IMR-90 (cell line): ENCODE measurements around the gene HAND1. TPM values are rescaled to one million over a fixed set of nuclear protein-coding genes. Genes with fewer than 3 reads are reported as not detected.

Experiments
- ATAC-seq: fragments of 200-7000 bp; cut with Tn5 transposase; 2 replicates; pipeline ENCODE4 v1.9.1; 2020; ENCODE audit warnings: low read depth, mild to moderate bottlenecking, moderate library complexity
- BruUV-seq: library from RNA; stranded (reverse); fragments of 400-500 nt; replicated peaks from 2 replicates; lab custom pipeline; 2021; lab: Mats Ljungman, UMichigan
- CTCF ChIA-PET: fragments of 300-600 bp; formaldehyde crosslinking; extraction: SDS; loops from one replicate; lab custom pipeline; 2021; ENCODE audit warnings: antibody characterized with exemption; lab: Yijun Ruan, JAX
- POLR2A ChIA-PET: fragments of 300-600 bp; sonication (Branson Sonifier 250); formaldehyde crosslinking; loops from one replicate; lab custom pipeline; 2022; ENCODE audit warnings: antibody characterized with exemption; ENCODE audit not compliant: unreplicated experiment; lab: Charles Lee
- DNase-seq: peaks from one replicate; pipeline ENCODE4 v3.0.0; 2013
- H2AFZ ChIP-seq: replicated peaks from 2 replicates; pipeline ENCODE3; 2013; ENCODE audit warnings: low read length, mild to moderate bottlenecking; ENCODE audit not compliant: poor library complexity
- H2AK5ac ChIP-seq: 2 replicates; pipeline ENCODE4 v1.6.1; 2013; ENCODE audit warnings: low read depth, low read length, inconsistent platforms
- H2AK9ac ChIP-seq: replicated peaks from 2 replicates; pipeline ENCODE3; 2013; ENCODE audit warnings: mild to moderate bottlenecking, low read depth, low read length, moderate library complexity; ENCODE audit not compliant: poor library complexity
- H2BK120ac ChIP-seq: 2 replicates; pipeline ENCODE4 v1.6.1; 2013; ENCODE audit warnings: low read depth, low read length, inconsistent platforms
- H2BK15ac ChIP-seq: 3 replicates; pipeline ENCODE4 v1.6.1; 2013; ENCODE audit warnings: low read depth, low read length, inconsistent platforms
- H2BK20ac ChIP-seq: 2 replicates; pipeline ENCODE4 v1.6.1; 2013; ENCODE audit warnings: low read depth, mild to moderate bottlenecking, inconsistent platforms, low read length, moderate library complexity
- H2BK5ac ChIP-seq: 2 replicates; pipeline ENCODE4 v1.6.1; 2013; ENCODE audit warnings: mild to moderate bottlenecking, low read depth, low read length, inconsistent platforms; ENCODE audit not compliant: poor library complexity, severe bottlenecking
- H3K14ac ChIP-seq: replicated peaks from 2 replicates; pipeline ENCODE4 v1.6.1; 2013; ENCODE audit warnings: low read depth, low read length, inconsistent platforms
- H3K18ac ChIP-seq: 2 replicates; pipeline ENCODE4 v1.6.1; 2013; ENCODE audit warnings: low read depth, low read length, control low read depth
- H3K23ac ChIP-seq: 2 replicates; pipeline ENCODE4 v1.6.1; 2013; ENCODE audit warnings: low read depth, low read length, inconsistent platforms
- H3K27ac ChIP-seq: 2 replicates; pipeline ENCODE4 v1.5.1; 2013; ENCODE audit warnings: mild to moderate bottlenecking, control low read depth, low read length; ENCODE audit not compliant: insufficient read depth
- H3K27me3 ChIP-seq: 2 replicates; pipeline ENCODE4 v1.6.1; 2013; ENCODE audit warnings: low read length; ENCODE audit not compliant: control insufficient read depth, insufficient read depth
- H3K36me3 ChIP-seq: 2 replicates; pipeline ENCODE4 v1.6.1; 2013; ENCODE audit warnings: low read length, mixed read lengths; ENCODE audit not compliant: control insufficient read depth, insufficient read depth
- H3K4ac ChIP-seq: 2 replicates; pipeline ENCODE4 v1.6.1; 2013; ENCODE audit warnings: low read depth, low read length, inconsistent platforms
- H3K4me1 ChIP-seq: 2 replicates; pipeline ENCODE4 v1.6.1; 2013; ENCODE audit warnings: low read length, mixed read lengths; ENCODE audit not compliant: control insufficient read depth, insufficient read depth
- H3K4me2 ChIP-seq: 2 replicates; pipeline ENCODE4 v1.6.1; 2013; ENCODE audit warnings: low read depth, mild to moderate bottlenecking, control low read depth, low read length, moderate library complexity
- H3K4me3 ChIP-seq: 2 replicates; pipeline ENCODE4 v1.5.1; 2013; ENCODE audit warnings: low read depth, mild to moderate bottlenecking, control low read depth, low read length, moderate library complexity; ENCODE audit not compliant: insufficient read depth
- H3K56ac ChIP-seq: 2 replicates; pipeline ENCODE4 v1.6.1; 2013; ENCODE audit warnings: low read length, inconsistent platforms; ENCODE audit not compliant: insufficient read depth; ENCODE audit errors: extremely low read depth
- H3K79me1 ChIP-seq, 2 experiments: 2 replicates each; pipeline ENCODE4 v1.6.1; 2013; ENCODE audit warnings: low read length in 2 of 2, inconsistent platforms in 1 of 2, low read depth in 1 of 2
- H3K9ac ChIP-seq: 2 replicates; pipeline ENCODE4 v1.6.1; 2013; ENCODE audit warnings: low read depth, low read length, control low read depth
- H3K9me1 ChIP-seq: 2 replicates; pipeline ENCODE4 v1.6.1; 2013; ENCODE audit warnings: low read length, inconsistent platforms; ENCODE audit not compliant: insufficient read depth
- H3K9me3 ChIP-seq: 2 replicates; pipeline ENCODE4 v1.6.1; 2013; ENCODE audit warnings: low read length; ENCODE audit not compliant: control insufficient read depth, insufficient read depth
- H4K20me1 ChIP-seq: 2 replicates; pipeline ENCODE4 v1.6.1; 2013; ENCODE audit warnings: low read length, inconsistent platforms; ENCODE audit not compliant: insufficient read depth
- H4K5ac ChIP-seq: 2 replicates; pipeline ENCODE4 v1.6.1; 2013; ENCODE audit warnings: mild to moderate bottlenecking, low read depth, low read length, control low read depth
- H4K8ac ChIP-seq, 2 experiments: 2 replicates each; pipeline ENCODE4 v1.6.1; 2013; ENCODE audit warnings: low read depth in 2 of 2, low read length in 2 of 2, control low read depth in 1 of 2, inconsistent platforms in 1 of 2
- H4K91ac ChIP-seq: 2 replicates; pipeline ENCODE4 v1.6.1; 2013; ENCODE audit warnings: low read depth, low read length, inconsistent platforms; ENCODE audit not compliant: insufficient read depth
- CHD1 ChIP-seq: IDR thresholded peaks from 2 replicates; pipeline ENCODE4 v1.6.1; 2012; ENCODE audit warnings: low read depth, low read length, improper control_type of control experiment
- FOS ChIP-seq: fragments of 150-350 bp; IDR thresholded peaks from 2 replicates; pipeline ENCODE4 v1.6.1; 2016; ENCODE audit warnings: low read depth, low read length
- MAFK ChIP-seq: IDR thresholded peaks from 2 replicates; pipeline ENCODE4 v1.6.1; 2012; ENCODE audit warnings: low read depth, low read length, improper control_type of control experiment
- MAZ ChIP-seq: IDR thresholded peaks from 2 replicates; pipeline ENCODE4 v1.6.1; 2012; ENCODE audit warnings: low read depth, mild to moderate bottlenecking, low read length, improper control_type of control experiment, moderate library complexity, borderline replicate concordance
- RAD21 ChIP-seq: IDR thresholded peaks from 2 replicates; pipeline ENCODE4 v1.6.1; 2012; ENCODE audit warnings: low read length, improper control_type of control experiment
- SMC3 ChIP-seq: fragments of 150-350 bp; IDR thresholded peaks from 2 replicates; pipeline ENCODE4 v1.6.1; 2016; ENCODE audit warnings: low read depth, mild to moderate bottlenecking, antibody characterized with exemption, low read length, moderate library complexity
- WGBS, 2 experiments: methylation state at CpG; one replicate each; pipeline versions ENCODE4 v1.1.5 to v1.1.7; 2013; ENCODE audit warnings: missing lambda C conversion rate in 2 of 2; ENCODE audit not compliant: insufficient read length in 1 of 2; ENCODE audit errors: extremely low coverage in 2 of 2; 5-methylcytosine and 5-hydroxymethylcytosine counted together
- dilution Hi-C: fragments of 300-500 bp; cut with HindIII; formaldehyde crosslinking; loops from one replicate; pipeline ENCODE4 v1.14.3; 2018; ENCODE audit warnings: low sequenced_read_pairs; ENCODE audit not compliant: unreplicated experiment
- in situ Hi-C: fragments of 300-500 bp; cut with MboI; formaldehyde crosslinking; loops from 3 replicates; pipeline ENCODE4 v1.14.3; 2019; ENCODE audit warnings: low sequenced_read_pairs, inconsistent platforms, mixed read lengths
- intact Hi-C: fragments of 100-400 bp; cut with micrococcal nuclease; formaldehyde crosslinking; loops from 2 replicates; pipeline ENCODE4 v1.10.0; 2022
- polyA plus RNA-seq, 3 experiments: library from polyadenylated mRNA; depleted of rRNA; stranded (reverse); fragments of >200 nt; gene quantifications; 2 replicates each; pipeline ENCODE4 v1.2.3, GENCODE V29; 2012; ENCODE audit warnings: low replicate concordance in 1 of 3
- total RNA-seq: library from RNA; depleted of rRNA; stranded (reverse); fragments of >200 nt; gene quantifications from 2 replicates; pipeline ENCODE4 v1.2.3, GENCODE V29; 2012
- TF ChIP-seq, protein P1 (sequence below): fragments of 150-350 bp; IDR thresholded peaks from 2 replicates; pipeline ENCODE4 v1.6.1; 2017; ENCODE audit warnings: mild to moderate bottlenecking, antibody characterized with exemption, low read length, low read depth
- TF ChIP-seq, protein P2 (sequence below): conservative IDR thresholded peaks from 2 replicates; pipeline ENCODE4 v1.5.1; 2012; ENCODE audit warnings: mild to moderate bottlenecking, low read depth, low read length, improper control_type of control experiment

Gene HAND1
- total and polyA plus RNA-seq, 2 of the 4 experiments (the other 2 are of a cell fraction), result not detected

DNA sequence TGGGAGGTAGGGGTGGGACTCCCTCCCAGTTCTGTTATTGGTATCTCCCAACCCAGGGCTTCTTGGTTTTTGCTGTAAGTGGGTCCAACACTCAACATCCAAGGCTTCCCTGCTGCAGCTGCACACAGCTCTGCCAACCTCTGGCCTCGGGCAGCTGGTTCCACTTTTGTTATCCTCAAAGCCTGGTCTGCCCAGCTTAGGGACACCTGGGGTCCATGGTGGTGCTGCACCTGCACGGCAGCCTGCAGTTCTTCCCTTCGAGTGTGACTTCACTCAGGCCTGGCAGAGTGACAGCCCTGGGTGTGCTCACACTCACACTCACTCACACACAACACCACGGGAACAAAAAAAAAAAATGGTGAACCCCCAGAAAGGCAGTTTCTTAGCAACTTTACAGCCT lies 47.6 kb downstream of the HAND1 start:
- H2AK9ac ChIP-seq, result no peak overlapping the region
- peaks cover 2% of the 10 kb centered on the region; the same call in 1 of the 2 replicates for H3K36me3 ChIP-seq
- no peak for DNase-seq
- dilution Hi-C loops (no loop called here), in situ Hi-C loops (no loop called here), intact Hi-C loops (no loop called here)
- no peaks in the 10 kb centered on the region for H3K27me3 ChIP-seq
- H3K4ac ChIP-seq, result no peak overlapping the region
- H3K56ac ChIP-seq, result no peak overlapping the region
- BruUV-seq, result no TSS peak
- CTCF ChIA-PET, result interaction anchor here (1.1 kb wide), 1 partner anchor 358 kb away, joined by 3 read pairs; no protein-coding TSS in a partner anchor
- no peaks in the 10 kb centered on the region for H3K4me1 ChIP-seq
- TF ChIP-seq SMC3 (no peak), FOS (no peak), MAZ (no peak), MAFK (no peak), RAD21 (no peak), CHD1 (no peak)
- TF ChIP-seq, protein P1, sequence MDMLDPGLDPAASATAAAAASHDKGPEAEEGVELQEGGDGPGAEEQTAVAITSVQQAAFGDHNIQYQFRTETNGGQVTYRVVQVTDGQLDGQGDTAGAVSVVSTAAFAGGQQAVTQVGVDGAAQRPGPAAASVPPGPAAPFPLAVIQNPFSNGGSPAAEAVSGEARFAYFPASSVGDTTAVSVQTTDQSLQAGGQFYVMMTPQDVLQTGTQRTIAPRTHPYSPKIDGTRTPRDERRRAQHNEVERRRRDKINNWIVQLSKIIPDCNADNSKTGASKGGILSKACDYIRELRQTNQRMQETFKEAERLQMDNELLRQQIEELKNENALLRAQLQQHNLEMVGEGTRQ, result no peak
- TF ChIP-seq, protein P2, sequence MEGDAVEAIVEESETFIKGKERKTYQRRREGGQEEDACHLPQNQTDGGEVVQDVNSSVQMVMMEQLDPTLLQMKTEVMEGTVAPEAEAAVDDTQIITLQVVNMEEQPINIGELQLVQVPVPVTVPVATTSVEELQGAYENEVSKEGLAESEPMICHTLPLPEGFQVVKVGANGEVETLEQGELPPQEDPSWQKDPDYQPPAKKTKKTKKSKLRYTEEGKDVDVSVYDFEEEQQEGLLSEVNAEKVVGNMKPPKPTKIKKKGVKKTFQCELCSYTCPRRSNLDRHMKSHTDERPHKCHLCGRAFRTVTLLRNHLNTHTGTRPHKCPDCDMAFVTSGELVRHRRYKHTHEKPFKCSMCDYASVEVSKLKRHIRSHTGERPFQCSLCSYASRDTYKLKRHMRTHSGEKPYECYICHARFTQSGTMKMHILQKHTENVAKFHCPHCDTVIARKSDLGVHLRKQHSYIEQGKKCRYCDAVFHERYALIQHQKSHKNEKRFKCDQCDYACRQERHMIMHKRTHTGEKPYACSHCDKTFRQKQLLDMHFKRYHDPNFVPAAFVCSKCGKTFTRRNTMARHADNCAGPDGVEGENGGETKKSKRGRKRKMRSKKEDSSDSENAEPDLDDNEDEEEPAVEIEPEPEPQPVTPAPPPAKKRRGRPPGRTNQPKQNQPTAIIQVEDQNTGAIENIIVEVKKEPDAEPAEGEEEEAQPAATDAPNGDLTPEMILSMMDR, result no peak
- POLR2A ChIA-PET, result no interaction called here
- no peaks in the 10 kb centered on the region for H3K9me1 ChIP-seq
- no peak for ATAC-seq
- H2BK5ac ChIP-seq, result no peak overlapping the region
- no peaks in the 10 kb centered on the region for H4K20me1 ChIP-seq
- H3K4me2 ChIP-seq, result no peak overlapping the region
- no peaks in the 10 kb centered on the region; a peak in 1 of 4 replicates for H3K79me1 ChIP-seq
- no peak overlapping the region for H2AK5ac ChIP-seq
- H3K9ac ChIP-seq, result no peak overlapping the region
- no peak overlapping the region for H3K23ac ChIP-seq
- H3K18ac ChIP-seq, result no peak overlapping the region
- H2AFZ ChIP-seq, result no peak overlapping the region
- no peak overlapping the region for H2BK120ac ChIP-seq
- H4K5ac ChIP-seq, result no peak overlapping the region
- no peak overlapping the region for H2BK20ac ChIP-seq
- no peak overlapping the region for H3K4me3 ChIP-seq
- no peak overlapping the region for H4K91ac ChIP-seq
- no peak overlapping the region for H4K8ac ChIP-seq
- no peak overlapping the region for H3K27ac ChIP-seq
- no peak overlapping the region for H3K14ac ChIP-seq
- no peak overlapping the region for H2BK15ac ChIP-seq
- no peaks in the 10 kb centered on the region for H3K9me3 ChIP-seq
- no CpG with 5 or more reads among the region's 4 CpGs for WGBS, 2 experiments
